NCI-H1436 (cell line): Measurements from ENCODE around the gene SYNE3.

ENCODE experiments used
- DNase-seq: peaks from one replicate; lab custom pipeline; 2025; lab: John Stamatoyannopoulos, UW

The SYNE3 gene

GRCh38 chr14:95505030-95505589, 11.3 kb downstream of the SYNE3 start:
- no peak for DNase-seq

- DNase-seq, result no peak
These were observed 12.1 kb downstream of the SYNE3 start for GRCh38 chr14:95504135-95505029.

GRCh38 chr14:95503365-95504134, 12.9 kb downstream of the SYNE3 start:
- no peak for DNase-seq

- DNase-seq, result no peak
These were observed 14.0 kb downstream of the SYNE3 start for GRCh38 chr14:95502381-95502950.

- DNase-seq, result no peak
These were observed 15.6 kb downstream of the SYNE3 start for GRCh38 chr14:95500772-95501401.

GRCh38 chr14:95500201-95500681, 16.2 kb downstream of the SYNE3 start:
- DNase-seq, result no peak

GRCh38 chr14:95499354-95499750, 17.1 kb downstream of the SYNE3 start:
- no peak for DNase-seq

- DNase-seq, result no peak
These were observed 17.7 kb downstream of the SYNE3 start for GRCh38 chr14:95498622-95499353.

- DNase-seq, result no peak
These were observed 18.9 kb downstream of the SYNE3 start for GRCh38 chr14:95497561-95498011.

GRCh38 chr14:95496690-95497259, 19.7 kb downstream of the SYNE3 start:
- no peak for DNase-seq

GRCh38 chr14:95496111-95496681, 20.3 kb downstream of the SYNE3 start:
- DNase-seq, result no peak

GRCh38 chr14:95495538-95496025, 20.9 kb downstream of the SYNE3 start:
- DNase-seq, result no peak

GRCh38 chr14:95495076-95495475, 21.4 kb downstream of the SYNE3 start:
- no peak for DNase-seq

- no peak for DNase-seq
These were observed 22.0 kb downstream of the SYNE3 start for GRCh38 chr14:95494456-95494855.

- no peak for DNase-seq
These were observed 22.5 kb downstream of the SYNE3 start for GRCh38 chr14:95493976-95494375.

- DNase-seq, result no peak
These were observed 22.9 kb downstream of the SYNE3 start for GRCh38 chr14:95493503-95493902.

- no peak for DNase-seq
These were observed 24.4 kb downstream of the SYNE3 start for GRCh38 chr14:95491936-95492608.

- DNase-seq, result no peak
These were observed 25.6 kb downstream of the SYNE3 start for GRCh38 chr14:95490727-95491451.

- no peak for DNase-seq
These were observed 26.3 kb downstream of the SYNE3 start for GRCh38 chr14:95490138-95490509.
